Fibroblast of mammary gland (primary cell): ENCODE results near the gene UTS2B.
A peak's percentile ranks its signal among the peaks of the same experiment; 100 is the strongest.

Experiments
- DNase-seq: peaks from one replicate; pipeline ENCODE4 v3.0.0-alpha.2; 2010; ENCODE audit warnings: low read depth
- H3K4me3 ChIP-seq: 2 replicates; pipeline ENCODE4 v1.5.1; 2011; ENCODE audit warnings: low read depth, mild to moderate bottlenecking, low read length, moderate library complexity; ENCODE audit not compliant: control insufficient read depth
- TF ChIP-seq, protein P1 (sequence below): conservative IDR thresholded peaks from 2 replicates; pipeline ENCODE4 v1.5.1; 2011; ENCODE audit warnings: low read depth, low read length, inconsistent platforms; ENCODE audit not compliant: control insufficient read depth, insufficient read depth

UTS2B gene

DNA sequence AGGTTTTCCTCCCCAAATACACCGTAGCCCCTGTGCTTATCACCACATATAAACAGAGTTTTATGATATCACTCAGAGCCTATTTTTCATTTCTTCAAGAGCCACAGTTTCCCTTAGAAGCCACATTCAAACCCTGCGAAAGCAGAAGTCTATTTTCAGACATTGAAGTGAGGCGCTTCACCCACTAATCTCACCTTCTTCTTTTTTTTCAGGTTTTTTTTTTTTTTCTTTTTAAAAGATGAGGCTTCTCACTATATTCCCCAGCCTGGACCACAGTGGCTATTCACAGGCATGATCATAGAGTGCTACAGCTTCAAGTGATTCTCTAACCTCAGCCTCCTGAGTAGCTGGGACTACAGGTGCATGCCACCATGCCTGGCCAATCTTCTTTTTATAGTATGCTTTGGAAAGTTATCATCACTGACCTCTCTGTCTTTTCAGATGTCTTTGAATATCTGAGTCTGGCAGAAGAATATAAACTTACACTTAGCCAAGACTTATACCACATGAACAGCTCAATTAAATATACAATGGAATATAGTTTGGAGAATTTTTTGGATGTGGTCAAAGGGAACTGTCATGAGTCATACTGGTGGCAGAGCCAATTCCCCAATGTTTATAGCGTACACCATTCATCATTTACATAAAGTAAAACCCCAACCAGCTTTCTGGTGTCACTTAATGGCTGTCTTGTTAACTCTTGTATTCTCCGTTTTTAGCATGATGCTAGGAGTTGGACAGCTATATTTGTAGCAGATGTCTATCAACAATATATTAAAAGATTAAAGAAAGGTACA is 60.8 kb downstream of the UTS2B start:
- peak; percentile 33 for DNase-seq
- H3K4me3 ChIP-seq: no peak overlapping the region
- TF ChIP-seq, protein P1, sequence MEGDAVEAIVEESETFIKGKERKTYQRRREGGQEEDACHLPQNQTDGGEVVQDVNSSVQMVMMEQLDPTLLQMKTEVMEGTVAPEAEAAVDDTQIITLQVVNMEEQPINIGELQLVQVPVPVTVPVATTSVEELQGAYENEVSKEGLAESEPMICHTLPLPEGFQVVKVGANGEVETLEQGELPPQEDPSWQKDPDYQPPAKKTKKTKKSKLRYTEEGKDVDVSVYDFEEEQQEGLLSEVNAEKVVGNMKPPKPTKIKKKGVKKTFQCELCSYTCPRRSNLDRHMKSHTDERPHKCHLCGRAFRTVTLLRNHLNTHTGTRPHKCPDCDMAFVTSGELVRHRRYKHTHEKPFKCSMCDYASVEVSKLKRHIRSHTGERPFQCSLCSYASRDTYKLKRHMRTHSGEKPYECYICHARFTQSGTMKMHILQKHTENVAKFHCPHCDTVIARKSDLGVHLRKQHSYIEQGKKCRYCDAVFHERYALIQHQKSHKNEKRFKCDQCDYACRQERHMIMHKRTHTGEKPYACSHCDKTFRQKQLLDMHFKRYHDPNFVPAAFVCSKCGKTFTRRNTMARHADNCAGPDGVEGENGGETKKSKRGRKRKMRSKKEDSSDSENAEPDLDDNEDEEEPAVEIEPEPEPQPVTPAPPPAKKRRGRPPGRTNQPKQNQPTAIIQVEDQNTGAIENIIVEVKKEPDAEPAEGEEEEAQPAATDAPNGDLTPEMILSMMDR: no peak

DNA sequence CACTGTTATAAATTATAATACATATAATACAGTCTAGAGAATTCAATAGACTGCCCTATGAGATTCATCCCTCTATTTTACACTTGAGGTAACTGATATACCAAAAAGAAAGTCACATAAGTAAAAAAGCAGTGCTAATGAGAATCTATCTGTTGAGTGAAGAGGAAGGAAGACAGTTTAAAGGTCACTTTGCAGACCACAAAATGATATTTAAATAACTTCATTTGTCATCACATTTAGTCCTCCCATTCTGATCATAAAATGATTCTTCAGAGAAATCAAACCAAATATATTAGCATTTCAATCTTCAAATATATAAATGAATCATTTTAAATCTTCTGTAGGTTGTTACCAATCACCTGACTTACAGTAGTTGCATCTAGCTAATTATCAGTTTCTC is 61.6 kb downstream of the UTS2B start:
- TF ChIP-seq, protein P1: no peak

DNA sequence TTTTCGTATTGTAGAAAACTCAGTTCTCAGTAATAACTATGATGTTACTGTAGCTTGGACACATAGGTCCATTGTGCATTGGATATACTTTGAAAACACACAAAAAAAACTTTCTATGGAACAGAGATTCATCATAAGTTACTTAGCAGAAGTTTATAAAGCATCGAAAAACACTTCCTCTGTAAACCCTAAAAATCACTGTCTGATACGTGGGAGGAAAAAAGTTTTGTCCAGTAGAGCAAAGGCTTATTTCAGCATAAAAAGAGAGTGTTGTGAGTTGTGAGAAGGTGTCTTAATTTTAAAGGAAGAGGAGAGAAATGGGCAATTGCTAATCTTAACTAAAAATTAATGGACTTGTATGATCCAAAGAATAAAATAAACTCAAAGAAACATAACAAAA is 66.5 kb downstream of the UTS2B start:
- H3K4me3 ChIP-seq: no peak overlapping the region
- TF ChIP-seq, protein P1: no peak
- no peak for DNase-seq

More for the DNA sequence above, 61.6 kb downstream of the UTS2B start:
- no peak overlapping the region for H3K4me3 ChIP-seq
- DNase-seq: no peak

DNA sequence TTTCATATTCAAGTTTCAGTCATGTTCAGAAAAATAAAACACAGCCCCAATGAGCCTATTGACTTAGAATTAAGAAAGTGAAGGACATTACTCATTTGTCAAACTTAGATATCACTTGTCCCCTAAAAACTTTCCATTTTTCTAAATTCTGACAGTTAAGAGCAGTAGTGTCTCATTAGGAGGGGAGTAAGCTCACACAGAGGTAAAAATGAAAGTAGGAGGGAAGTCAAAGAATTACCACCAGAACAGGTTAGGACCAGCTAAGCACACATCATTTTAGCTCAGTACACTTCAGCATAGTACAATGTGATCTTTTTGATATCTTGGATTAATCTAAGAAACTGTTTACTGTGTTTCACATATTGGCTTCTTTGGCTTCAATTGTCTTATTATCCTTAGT is 67.0 kb downstream of the UTS2B start:
- H3K4me3 ChIP-seq: no peak overlapping the region
- TF ChIP-seq, protein P1: no peak
- DNase-seq: no peak

DNA sequence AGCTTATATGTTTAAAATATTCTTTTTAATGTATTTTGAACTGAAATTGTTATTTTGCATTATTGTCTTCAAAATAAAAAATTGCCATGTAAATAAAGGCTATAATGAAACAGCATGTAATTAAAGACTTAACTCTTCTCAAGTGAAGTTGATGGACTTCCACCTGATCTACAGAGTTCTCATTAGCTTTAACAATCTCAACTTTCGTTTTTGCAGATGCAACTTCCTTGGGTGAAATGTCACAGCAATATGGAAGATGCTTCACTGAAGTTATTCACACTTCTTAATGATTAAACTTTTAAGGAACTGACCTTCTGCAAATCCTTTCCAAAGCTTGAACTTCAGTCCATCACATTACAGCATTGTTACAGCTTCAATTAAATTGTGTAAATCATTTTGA is 67.7 kb downstream of the UTS2B start:
- TF ChIP-seq, protein P1: no peak
- H3K4me3 ChIP-seq: no peak overlapping the region
- DNase-seq: no peak

DNA sequence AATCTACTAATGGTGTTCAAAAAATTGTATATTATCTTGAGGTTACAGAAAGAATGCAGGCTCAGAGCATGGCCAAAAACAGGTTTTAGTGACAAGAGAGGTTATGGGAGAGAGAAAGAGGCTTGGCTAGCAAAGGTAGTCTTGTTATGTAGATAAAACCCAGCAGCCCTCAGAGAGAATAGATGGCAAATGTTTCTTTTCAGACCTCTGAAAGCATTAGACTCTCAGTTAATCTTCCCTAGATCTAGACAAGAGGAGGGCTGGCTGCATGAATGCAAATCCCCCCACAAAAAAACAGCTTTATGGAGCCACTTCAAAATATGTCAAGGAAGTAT is 69.1 kb downstream of the UTS2B start:
- H3K4me3 ChIP-seq: no peak overlapping the region
- no peak for DNase-seq
- TF ChIP-seq, protein P1: no peak
